Ecto neural progenitor cell (in vitro differentiated cells): ENCODE results near the gene MUC5AC.
"Not testable (repeated sequence)": the region's sequence is repeated elsewhere in the genome, so short reads cannot be mapped to it uniquely, and the experiment has no call there.

Source experiments
- DNase-seq: peaks from one replicate; pipeline ENCODE4 v3.0.0-alpha.2; 2018; ENCODE audit warnings: low spot score

Gene MUC5AC

GRCh38 chr11:1157645-1158591 lies at the start of gene MUC5AC:
MUC5AC (plus strand) TSS chr11:1157953; CDS start chr11:1158000, 47 bp downstream.
- no peak for DNase-seq

- DNase-seq: no peak
Observed at GRCh38 chr11:1108246-1108900, 49.4 kb upstream of the MUC5AC start.

DNA sequence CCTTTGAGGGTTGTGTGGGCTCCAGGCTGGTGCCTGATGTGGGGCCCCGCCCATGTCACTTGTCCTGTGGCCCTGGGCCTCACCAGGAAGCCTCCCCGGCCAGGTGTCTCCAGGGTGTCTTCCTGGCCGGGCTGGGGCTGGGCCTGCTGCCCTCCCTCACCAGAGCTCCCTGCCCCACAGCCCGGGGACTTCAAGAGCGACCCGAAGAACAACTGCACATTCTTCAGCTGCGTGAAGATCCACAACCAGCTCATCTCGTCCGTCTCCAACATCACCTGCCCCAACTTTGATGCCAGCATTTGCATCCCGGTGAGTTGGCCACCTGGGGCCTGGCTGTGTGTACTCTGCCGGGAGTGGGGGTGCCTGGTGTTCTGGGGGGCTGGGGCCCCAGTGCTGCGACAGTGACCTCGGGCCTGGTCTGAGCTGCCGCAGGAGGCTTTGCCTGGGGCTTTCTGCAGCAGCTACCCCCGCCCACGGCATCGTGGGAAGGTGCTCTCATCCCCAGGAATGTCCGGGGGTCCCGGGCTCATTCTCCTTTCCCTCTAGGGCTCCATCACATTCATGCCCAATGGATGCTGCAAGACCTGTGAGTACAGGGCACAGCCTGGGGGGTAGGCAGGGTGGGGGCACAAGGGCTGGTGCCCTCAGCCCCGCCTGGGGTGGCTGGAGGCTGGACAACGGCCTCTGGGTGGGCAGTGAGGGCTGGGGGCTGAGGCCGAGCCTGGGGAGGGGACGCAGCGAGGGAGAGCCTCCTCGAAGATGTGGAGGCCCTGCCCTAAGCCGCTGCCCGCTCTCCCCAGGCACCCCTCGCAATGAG lies 48.4 kb upstream of the MUC5AC start:
- no peak for DNase-seq

DNA sequence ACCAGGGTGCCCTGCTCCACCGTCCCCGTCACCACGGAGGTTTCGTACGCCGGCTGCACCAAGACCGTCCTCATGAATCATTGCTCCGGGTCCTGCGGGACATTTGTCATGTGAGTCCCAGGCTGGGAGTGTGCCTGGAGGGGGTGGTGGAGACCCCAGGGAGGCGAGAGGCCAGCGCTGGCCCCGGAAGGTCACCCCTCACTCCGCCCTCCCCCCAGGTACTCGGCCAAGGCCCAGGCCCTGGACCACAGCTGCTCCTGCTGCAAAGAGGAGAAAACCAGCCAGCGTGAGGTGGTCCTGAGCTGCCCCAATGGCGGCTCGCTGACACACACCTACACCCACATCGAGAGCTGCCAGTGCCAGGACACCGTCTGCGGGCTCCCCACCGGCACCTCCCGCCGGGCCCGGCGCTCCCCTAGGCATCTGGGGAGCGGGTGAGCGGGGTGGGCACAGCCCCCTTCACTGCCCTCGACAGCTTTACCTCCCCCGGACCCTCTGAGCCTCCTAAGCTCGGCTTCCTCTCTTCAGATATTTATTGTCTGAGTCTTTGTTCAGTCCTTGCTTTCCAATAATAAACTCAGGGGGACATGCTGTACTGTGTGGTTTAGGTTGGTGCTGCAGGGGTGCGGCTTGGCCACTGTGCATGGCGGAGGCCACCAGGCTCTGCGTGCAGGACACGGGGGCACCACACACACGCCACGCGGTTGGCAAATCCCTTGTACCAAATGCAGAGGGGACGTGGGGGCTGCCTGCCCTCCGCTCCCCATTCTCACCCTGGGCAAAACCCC lies 47.6 kb upstream of the MUC5AC start:
- no peak for DNase-seq

- DNase-seq: no peak
Observed at GRCh38 chr11:1111545-1112212, 46.1 kb upstream of the MUC5AC start.

GRCh38 chr11:1112351-1113191 lies 45.2 kb upstream of the MUC5AC start:
- no peak for DNase-seq

DNA sequence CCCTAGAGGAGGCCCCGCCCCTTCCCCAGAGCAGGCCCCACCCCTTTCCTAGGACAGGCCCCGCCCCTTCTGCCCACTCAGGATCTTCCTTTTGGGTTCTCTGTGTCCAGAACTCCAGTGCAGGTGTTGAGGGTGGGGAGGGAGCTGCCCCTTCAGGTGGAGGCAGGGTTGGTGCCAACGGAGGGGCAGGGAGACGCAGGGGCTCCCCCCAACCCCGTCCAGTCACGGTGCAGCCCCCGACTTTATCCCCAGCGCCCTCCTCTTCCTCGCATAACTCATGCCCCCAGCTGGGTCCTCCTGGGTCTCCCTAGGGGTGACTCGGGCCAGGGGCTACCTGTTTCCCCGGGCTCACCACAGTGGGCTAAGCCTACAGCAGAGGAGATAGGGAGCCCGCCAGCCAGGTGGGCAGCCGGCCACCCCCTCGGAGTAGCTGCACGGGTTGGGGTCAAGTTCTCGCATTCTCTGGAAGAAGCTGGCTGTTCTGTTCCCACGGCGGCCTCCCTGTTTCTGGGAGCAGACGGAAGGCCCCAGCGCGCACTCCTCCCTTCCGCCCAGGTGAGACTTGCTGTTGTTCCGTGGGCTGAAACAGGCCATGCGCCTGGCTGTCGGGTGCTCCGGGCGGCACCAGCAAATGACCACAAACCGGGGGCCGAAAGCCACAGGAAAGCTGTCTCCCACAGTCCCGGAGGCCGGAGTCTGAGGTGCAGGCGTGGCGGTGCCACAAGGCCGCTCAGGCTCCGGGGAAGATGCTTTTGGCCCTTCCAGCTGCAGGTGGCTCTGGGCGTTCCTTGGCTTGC lies 44.1 kb upstream of the MUC5AC start:
- no peak for DNase-seq

- DNase-seq: not testable (repeated sequence)
Observed at GRCh38 chr11:1115292-1115691, 42.5 kb upstream of the MUC5AC start.

DNA sequence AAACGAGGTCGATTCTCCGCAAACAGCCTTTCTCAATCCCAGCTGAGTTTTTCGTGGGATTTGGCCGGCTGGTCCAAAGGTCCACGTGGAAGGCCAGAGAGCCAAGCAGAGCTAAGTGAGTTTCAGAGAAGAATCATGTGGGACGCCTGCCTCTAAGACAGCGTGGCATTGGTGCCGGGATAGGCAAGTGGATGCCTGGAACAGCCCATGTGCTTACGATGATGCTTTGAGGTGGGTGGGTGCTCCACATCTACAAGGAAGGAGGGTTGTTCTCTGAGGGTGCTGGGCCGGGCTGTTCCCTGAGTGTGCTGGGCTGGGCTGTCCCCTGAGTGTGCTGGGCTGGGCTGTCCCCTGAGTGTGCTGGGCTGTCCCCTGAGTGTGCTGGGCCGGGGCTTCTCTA lies 41.6 kb upstream of the MUC5AC start:
- DNase-seq: no peak

DNA sequence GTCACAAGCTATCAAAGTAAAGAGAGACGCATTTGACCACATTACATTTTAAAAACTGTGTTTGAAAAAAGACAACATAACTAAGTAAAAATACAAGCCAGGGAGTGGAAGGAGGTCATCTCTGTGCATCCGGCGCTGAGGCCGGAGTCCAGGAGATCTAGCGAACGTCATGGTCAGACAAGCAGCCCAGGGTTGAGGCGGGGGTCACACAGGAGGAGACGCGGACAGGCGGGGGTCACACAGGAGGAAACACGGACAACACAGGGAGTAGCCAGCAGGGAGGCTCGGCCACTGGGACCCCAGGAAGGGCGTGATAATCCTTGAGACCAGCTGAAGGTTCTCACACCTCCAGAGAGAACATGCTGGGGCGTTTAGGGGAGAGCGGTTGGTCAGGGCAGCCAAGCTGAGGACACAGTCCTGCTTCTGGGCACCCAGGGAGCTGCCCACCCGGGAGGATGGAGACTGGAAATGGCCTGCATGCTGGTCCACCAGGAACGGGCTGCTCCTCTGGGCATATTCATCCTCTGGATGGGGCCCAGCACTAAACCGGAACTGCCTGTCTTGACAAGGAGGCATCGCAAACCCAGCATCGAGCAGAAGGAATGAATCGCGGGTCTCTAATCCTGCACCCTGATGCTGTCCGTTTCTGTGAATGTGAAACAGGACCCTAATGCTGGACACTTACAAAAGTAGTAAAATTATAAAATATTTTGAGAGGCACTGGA lies 40.9 kb upstream of the MUC5AC start:
- DNase-seq: no peak

DNA sequence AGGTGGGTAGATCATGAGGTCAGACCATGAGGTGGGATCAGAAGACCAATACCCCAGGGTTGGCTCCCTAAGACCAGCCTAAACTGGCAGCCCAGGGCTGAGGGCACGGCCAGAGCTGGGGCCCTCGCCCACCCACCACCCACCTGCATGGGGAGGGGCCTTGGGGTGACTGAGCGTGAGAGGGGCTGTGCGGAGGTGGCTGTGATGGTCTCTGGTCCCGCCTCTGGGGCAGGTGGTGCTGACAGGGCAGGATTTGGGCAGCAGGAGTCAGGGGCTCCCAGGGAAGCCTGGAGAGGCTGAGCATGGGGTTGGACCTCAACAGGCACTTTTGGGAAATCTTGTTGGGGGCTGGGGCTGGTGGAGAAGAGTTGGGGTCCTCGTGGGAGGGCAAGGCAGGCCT lies 39.8 kb upstream of the MUC5AC start:
- no peak for DNase-seq

- DNase-seq: no peak
Observed at GRCh38 chr11:1118755-1119603, 38.8 kb upstream of the MUC5AC start.

- no peak for DNase-seq
Observed at GRCh38 chr11:1119604-1120146, 38.1 kb upstream of the MUC5AC start.

DNA sequence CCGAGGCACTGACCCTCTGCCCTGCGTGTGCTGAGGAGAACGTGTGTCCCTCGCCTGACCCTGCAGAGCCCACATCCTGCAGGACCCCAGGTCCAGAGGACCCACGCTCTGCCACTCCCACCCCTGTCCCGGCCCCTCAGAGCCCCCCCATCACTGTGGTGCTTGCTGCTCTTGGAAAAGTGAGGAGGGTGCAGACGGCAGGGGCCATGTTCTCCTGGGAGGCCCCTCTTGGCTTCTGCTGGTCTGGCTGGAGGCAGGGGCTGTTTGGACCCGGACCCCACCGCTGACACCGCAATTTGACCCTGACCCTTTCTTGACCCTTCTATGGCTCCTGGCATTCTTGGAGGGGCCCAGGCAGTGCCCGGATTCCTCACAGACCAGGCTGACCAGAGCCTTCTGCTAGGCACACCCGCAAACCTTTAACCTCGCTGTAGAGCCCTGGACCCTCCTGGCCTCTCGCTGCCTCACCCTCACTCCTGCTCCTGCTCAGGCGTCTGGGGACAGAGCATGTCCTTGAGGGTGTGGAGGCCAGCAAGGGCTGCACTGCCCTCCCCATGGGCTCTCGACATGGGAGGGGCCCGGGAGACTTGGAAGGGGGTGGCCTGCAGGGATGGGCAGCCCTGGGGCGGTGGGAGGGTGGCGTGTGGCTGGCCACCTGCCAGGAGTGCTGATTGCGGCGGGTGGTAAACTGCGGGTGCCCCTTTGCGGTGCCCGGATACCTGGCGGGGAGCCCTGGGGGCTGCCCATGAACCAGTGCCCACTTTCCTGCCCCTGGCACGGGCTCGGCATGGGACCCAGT lies 37.0 kb upstream of the MUC5AC start:
- peak; percentile 42 for DNase-seq

DNA sequence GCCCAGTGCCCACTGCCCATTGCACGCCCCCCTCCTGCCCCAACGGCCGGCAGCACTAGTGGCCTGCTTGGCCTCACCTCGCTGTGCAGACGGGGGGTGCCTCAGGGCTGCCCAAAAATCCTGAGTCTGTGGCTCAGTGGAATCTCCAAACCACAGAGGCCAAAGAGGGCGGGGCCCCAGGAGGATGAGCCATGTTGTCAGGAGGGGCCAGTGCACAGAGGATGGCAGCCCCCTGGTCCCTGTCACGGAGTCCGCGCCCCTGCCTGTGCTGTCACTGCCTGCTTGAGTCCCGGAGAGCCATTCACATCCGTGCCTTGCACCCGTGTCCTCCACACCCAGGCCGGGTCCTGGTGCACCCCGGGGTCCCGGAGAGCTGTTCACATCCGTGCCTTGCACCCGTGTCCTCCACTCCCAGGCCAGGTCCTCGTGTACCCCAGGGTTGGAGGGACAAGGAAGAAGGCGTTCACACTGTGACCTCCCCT lies 36.4 kb upstream of the MUC5AC start:
- no peak for DNase-seq
